Activated CD8-positive, alpha-beta memory T cell treated with anti-CD3 and anti-CD28 coated beads for 24 hours (primary cell): ENCODE data around the gene ZGRF1.
"Not testable (repeated sequence)": the region's sequence is repeated elsewhere in the genome, so short reads cannot be mapped to it uniquely, and the experiment has no call there.

ENCODE experiments used
- DNase-seq: peaks from one replicate; pipeline ENCODE4 v3.0.0-alpha.2; 2020

The ZGRF1 gene

GRCh38 chr4:112644595-112645535, 8.2 kb upstream of the ZGRF1 start:
- DNase-seq = not testable (repeated sequence)

- DNase-seq = no peak
These were observed 5.8 kb upstream of the ZGRF1 start for GRCh38 chr4:112642526-112642925.

- no peak for DNase-seq
These were observed 800 bp upstream of the ZGRF1 start for GRCh38 chr4:112637552-112637866.

- no peak for DNase-seq
These were observed 3.1 kb downstream of the ZGRF1 start for GRCh38 chr4:112633477-112634235.

- no peak for DNase-seq
These were observed 10.5 kb downstream of the ZGRF1 start for GRCh38 chr4:112626228-112626627.

- no peak for DNase-seq
These were observed 19.7 kb downstream of the ZGRF1 start for GRCh38 chr4:112616984-112617383.

- DNase-seq = not testable (repeated sequence)
These were observed 23.9 kb downstream of the ZGRF1 start for GRCh38 chr4:112612814-112613213.

- no peak for DNase-seq
These were observed 32.1 kb downstream of the ZGRF1 start for GRCh38 chr4:112604589-112604988.

- DNase-seq = no peak
These were observed 41.7 kb downstream of the ZGRF1 start for GRCh38 chr4:112594993-112595392.

- DNase-seq = no peak
These were observed 43.1 kb downstream of the ZGRF1 start for GRCh38 chr4:112593438-112594133.

- no peak for DNase-seq
These were observed 44.0 kb downstream of the ZGRF1 start for GRCh38 chr4:112592717-112593116.

GRCh38 chr4:112591593-112591992, 45.1 kb downstream of the ZGRF1 start:
- no peak for DNase-seq

GRCh38 chr4:112589206-112589605, 47.5 kb downstream of the ZGRF1 start:
- DNase-seq = no peak

- no peak for DNase-seq
These were observed 50.6 kb downstream of the ZGRF1 start for GRCh38 chr4:112585977-112586736.

- no peak for DNase-seq
These were observed 69.2 kb downstream of the ZGRF1 start for GRCh38 chr4:112567536-112567935.

- no peak for DNase-seq
These were observed 71.9 kb downstream of the ZGRF1 start for GRCh38 chr4:112564706-112565270.

GRCh38 chr4:112563431-112564200, 73.1 kb downstream of the ZGRF1 start:
- DNase-seq = no peak

- DNase-seq = no peak
These were observed 74.3 kb downstream of the ZGRF1 start for GRCh38 chr4:112562254-112562879.

- DNase-seq = no peak
These were observed 76.6 kb downstream of the ZGRF1 start for GRCh38 chr4:112560084-112560483.

GRCh38 chr4:112559053-112559452, 77.7 kb downstream of the ZGRF1 start:
- DNase-seq = no peak
